ENCODE data around the gene POLR3K.
"Not testable (repeated sequence)": the region's sequence is repeated elsewhere in the genome, so short reads cannot be mapped to it uniquely, and the experiment has no call there.

POLR3K gene

GRCh38 chr16:42691-43090, 10.7 kb downstream of the POLR3K start:
- DNase-seq (ENCODE audit: low read depth, low spot score): no peak

DNA sequence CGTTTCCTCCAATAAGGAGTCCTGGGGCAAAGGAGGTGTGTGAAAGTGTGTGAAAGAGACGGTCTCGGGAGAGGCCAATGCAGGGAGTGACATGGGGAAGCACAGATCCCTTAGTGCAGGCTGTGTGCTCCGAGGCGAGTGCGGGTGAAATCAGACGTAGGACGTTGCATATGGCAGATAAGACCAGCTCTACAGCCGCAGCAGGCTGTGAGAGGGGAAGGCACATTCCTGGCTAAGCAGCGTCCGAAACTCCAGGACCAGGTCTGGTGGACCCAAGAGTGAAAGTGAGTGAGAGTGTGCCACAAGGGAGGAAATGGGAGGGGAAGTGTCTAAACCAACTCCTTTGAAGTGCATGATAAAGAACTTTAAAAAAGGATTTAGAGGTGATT, 11.3 kb downstream of the POLR3K start:
- DNase-seq (ENCODE audit: low read depth, low spot score): no peak

DNA sequence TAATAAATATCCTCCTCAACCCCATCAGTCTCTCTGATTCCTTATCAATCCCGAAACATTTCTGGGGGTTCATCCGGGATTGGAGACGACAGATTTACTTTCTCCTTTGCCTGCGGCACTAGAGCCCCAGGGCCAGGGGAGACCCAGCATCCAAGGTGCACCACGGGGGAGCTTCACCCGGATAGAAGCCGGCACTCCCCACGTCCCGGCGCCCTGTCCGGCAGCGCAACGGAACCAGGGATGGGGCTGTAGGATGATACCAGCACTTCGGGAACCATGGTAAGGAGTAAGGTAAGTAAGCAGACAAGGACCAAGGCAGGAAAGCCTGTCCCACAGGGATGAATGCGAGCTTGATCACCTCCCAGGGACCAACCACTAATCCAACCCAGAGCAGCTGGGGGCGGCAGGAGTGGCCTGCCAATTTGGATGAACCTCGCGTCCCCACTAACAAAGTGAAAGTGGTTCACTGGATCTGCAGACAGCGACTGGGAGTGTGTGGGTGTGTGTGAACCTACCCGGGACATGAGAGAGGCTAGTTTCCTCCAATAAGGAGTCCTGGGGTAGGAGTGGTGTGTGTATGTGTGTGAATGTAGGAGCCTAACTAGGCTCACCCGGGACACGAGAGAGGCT, 11.9 kb downstream of the POLR3K start:
- DNase-seq (ENCODE audit: low read depth, low spot score): no peak

- no peak for DNase-seq (ENCODE audit: low read depth, low spot score)
These were observed 14.2 kb downstream of the POLR3K start for GRCh38 chr16:38941-39892.

- DNase-seq (ENCODE audit: low read depth, low spot score): not testable (repeated sequence)
These were observed 15.2 kb downstream of the POLR3K start for GRCh38 chr16:38206-38605.

GRCh38 chr16:37511-37910, 15.9 kb downstream of the POLR3K start:
- no peak for DNase-seq (ENCODE audit: low read depth, low spot score)

- DNase-seq (ENCODE audit: low read depth, low spot score): no peak
These were observed 16.9 kb downstream of the POLR3K start for GRCh38 chr16:36336-36984.

GRCh38 chr16:35678-36305, 17.6 kb downstream of the POLR3K start:
- no peak for DNase-seq (ENCODE audit: low read depth, low spot score)

DNA sequence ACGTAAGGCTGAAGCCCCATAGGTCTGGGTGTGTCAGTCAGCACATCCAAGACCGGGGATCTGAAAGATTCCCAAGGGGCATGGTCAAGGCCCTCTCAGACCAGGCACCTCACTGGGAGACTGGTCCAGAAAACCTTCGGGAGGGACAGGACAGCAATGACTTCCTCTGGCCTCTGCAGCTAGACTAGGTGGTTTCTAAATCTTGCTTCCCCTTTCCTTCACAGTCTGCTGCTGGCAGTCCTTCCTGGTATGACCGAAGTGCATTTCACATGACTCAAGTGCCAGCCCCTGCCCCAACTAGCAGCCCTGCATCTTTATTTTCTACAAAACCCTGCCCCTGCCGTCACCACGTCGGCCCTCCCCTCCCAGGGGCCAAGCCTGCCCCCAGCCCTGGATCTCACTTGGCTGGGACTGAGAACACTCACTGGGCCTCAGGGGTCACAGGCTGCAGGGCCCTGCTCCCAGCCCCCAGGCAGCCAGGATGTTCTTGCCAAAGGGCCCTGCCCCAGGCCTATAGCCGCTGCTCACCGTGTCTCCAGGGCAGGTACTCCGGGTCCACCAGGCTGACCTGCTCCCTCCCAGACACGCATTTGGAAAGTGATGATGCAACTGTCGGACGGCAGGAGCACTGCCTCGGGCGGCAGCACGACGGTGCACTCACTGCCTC, 18.3 kb downstream of the POLR3K start:
- DNase-seq (ENCODE audit: low read depth, low spot score): no peak

DNA sequence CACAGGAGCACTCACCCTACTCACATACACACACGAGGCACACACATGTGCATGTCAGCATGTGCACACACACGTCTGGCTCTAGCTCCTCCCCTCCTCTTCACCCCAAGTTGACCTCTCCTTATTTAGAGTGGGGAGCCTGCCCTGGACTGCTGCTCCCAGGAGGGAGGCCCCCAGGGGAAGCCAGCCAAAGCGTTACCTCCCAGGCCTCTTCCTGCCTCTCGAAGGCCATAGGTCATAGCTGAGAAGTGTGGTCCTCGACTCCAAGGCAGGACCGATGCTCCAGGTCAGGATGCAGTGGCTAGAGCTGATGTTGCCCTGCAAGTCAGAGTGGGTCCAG, 18.8 kb downstream of the POLR3K start:
- no peak for DNase-seq (ENCODE audit: low read depth, low spot score)

DNA sequence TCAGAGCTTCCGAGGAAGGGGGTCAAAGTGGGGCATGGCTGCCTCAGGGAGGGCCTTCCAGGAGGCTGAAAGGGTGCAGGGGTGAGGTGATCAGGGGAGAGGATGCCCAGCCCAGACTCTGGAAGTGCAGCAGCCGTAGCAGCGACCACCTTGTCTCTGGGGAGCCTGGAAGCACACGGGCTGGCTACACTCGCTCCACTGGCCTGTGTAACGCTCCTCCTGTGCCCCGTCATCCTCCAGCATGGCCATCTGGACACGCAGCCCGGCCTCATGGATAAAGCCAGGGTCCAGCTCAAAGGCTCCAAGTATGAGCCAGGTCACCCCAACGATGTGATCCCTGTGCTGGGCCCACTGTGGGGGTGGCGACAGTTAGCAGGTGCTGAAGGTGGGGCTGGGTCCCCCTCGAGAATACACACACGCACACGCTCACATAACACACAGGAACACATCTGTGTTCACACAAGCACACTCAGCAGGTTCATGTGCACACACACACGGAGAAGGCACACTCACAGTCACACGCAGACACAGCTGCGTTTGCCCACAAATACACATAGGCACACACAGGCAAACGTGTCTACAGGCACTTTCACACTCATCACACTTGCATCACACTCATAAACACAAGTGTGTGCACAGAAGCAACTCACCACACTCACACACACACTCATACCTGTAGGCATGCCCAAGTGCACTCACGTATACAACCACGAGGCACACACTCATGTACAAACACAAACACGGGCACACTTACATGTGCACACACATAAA, 19.3 kb downstream of the POLR3K start:
- DNase-seq (ENCODE audit: low read depth, low spot score): no peak

GRCh38 chr16:33154-33876, 20.1 kb downstream of the POLR3K start:
- not testable (repeated sequence) for DNase-seq (ENCODE audit: low read depth, low spot score)

DNA sequence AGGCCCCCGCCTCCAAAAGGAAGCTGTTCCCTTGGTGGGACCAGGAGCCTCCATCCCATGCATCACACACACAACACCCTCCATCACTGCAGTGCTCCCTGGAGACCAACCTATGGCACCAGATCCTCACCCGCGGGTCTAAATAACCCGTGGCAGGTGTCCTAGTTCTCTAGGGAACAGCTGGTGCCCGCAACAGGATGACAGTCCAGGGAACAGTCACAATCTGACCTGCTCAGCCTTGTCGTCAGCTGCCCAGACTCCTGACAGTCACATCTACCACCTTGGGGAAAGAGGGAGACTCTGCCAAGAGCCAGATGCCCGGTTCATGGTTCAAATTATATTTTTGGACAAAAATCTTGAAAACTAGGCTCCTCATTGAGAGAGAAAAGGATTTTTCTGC, 22.8 kb downstream of the POLR3K start:
- not testable (repeated sequence) for DNase-seq (ENCODE audit: low read depth, low spot score)

GRCh38 chr16:25926-26348, 27.5 kb downstream of the POLR3K start:
- DNase-seq (ENCODE audit: low read depth, low spot score): not testable (repeated sequence)

- DNase-seq (ENCODE audit: low read depth, low spot score): not testable (repeated sequence)
These were observed 29.3 kb downstream of the POLR3K start for GRCh38 chr16:24151-24550.

GRCh38 chr16:20886-21285, 32.5 kb downstream of the POLR3K start:
- not testable (repeated sequence) for DNase-seq (ENCODE audit: low read depth, low spot score)

DNA sequence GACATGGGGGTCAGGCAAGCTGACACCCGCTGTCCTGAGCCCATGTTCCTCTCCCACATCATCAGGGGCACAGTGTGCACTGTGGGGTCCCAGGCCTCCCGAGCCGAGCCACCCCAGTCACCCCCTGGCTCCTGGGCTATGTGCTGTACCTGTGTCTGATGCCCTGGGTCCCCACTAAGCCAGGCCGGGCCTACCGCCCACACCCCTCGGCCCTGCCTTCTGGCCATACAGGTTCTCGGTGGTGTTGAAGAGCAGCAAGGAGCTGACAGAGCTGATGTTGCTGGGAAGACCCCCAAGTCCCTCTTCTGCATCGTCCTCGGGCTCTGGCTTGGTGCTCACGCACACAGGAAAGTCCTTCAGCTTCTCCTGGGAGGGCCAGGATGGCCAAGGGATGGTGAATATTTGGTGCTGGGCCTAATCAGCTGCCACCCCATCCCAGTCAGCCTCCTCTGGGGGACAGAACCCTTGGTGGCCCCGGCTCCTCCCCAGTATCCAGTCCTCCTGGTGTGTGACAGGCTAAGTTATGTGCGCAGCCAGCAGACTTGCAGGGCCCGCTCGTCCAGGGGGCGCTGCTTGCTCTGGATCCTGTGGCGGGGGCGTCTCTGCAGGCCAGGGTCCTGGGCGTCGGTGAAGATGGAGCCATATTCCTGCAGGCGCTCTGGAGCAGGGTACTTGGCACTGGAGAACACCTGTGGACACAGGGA, 36.2 kb downstream of the POLR3K start:
- DNase-seq (ENCODE audit: low read depth, low spot score): not testable (repeated sequence)

DNA sequence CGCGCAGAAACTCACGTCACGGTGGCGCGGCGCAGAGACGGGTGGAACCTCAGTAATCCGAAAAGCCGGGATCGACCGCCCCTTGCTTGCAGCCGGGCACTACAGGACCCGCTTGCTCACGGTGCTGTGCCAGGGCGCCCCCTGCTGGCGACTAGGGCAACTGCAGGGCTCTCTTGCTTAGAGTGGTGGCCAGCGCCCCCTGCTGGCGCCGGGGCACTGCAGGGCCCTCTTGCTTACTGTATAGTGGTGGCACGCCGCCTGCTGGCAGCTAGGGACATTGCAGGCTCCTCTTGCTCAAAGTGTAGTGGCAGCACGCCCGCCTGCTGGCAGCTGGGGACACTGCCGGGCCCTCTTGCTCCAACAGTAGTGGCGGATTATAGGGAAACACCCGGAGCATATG, 42.6 kb downstream of the POLR3K start:
- DNase-seq (ENCODE audit: low read depth, low spot score): peak; percentile 58

DNA sequence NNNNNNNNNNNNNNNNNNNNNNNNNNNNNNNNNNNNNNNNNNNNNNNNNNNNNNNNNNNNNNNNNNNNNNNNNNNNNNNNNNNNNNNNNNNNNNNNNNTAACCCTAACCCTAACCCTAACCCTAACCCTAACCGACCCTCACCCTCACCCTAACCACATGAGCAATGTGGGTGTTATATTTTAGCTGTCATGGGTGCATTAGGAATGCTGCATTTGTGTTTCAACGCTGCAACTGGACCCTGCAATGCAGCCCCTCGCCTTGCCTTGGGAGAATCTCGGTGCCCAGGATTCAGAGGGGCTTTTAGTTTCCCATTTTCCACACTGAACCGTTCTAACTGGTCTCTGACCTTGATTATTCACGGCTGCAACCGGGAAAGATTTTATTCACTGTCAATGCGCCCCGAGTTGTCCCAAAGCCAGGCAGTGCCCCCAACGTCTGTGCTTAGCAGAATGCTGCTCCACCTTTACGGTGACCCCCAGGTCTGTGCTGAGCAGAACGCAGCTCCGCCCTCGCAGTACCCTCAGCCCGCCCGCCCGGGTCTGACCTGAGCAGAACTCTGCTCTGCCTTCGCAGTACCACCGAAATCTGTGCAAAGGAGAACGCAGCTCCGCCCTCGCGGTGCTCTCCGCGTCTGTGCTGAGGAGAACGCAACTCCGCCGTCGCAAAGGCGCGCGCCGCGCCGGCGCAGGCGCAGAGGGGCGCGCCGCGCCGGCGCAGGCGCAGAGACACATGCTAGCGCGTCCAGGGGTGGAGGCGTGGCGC, 43.3 kb downstream of the POLR3K start:
- DNase-seq (ENCODE audit: low read depth, low spot score): no peak

Measured in activated naive CD8-positive, alpha-beta T cell treated with anti-CD3 and anti-CD28 coated beads, Interleukin-2, amount 50 U/mL, for 16 hours (primary cell).